CD4-positive, alpha-beta T cell (primary cell): ENCODE data around the gene SLC4A7. TPM values are rescaled to one million over a fixed set of nuclear protein-coding genes. Genes with fewer than 3 reads are reported as not detected.

Experiments
- ATAC-seq: fragments of 200-7000 bp; cut with Tn5 transposase; one replicate; pipeline ENCODE4 v1.10.0; 2022; ENCODE audit warnings: mild to moderate bottlenecking; ENCODE audit not compliant: poor library complexity
- CTCF ChIA-PET: fragments of 350-600 bp; sonication (Branson Sonifier 250); formaldehyde crosslinking; loops from one replicate; lab custom pipeline; 2021; ENCODE audit warnings: antibody characterized with exemption, inconsistent platforms; lab: Charles Lee
- POLR2A ChIA-PET: fragments of 350-600 bp; sonication (Branson Sonifier 250); formaldehyde crosslinking; loops from one replicate; lab custom pipeline; 2021; ENCODE audit warnings: antibody characterized with exemption, inconsistent platforms; lab: Charles Lee
- DNase-seq, 14 experiments: peaks; one replicate each; pipeline ENCODE4 v3.0.0-alpha.2; 2013 to 2020; ENCODE audit warnings: mixed read lengths in 2 of 14
- H3K27ac ChIP-seq, 2 donors: one replicate each; pipeline versions ENCODE4 v1.5.1 to v1.7.0; 2013; ENCODE audit warnings: low read length in 2 of 2, low read depth in 1 of 2, mild to moderate bottlenecking in 1 of 2
- H3K27me3 ChIP-seq, 2 experiments: 1 replicate in 1 of 2; 2 replicates in 1 of 2; pipeline versions ENCODE4 v1.6.1 to v1.7.0; 2013; ENCODE audit warnings: low read length in 2 of 2, control low read depth in 1 of 2, mild to moderate bottlenecking in 1 of 2, moderate library complexity in 1 of 2; ENCODE audit not compliant: insufficient read depth in 2 of 2, control insufficient read depth in 1 of 2
- H3K36me3 ChIP-seq: one replicate; pipeline ENCODE4 v1.6.1; 2013; ENCODE audit warnings: low read length, control low read depth; ENCODE audit not compliant: insufficient read depth
- H3K4me1 ChIP-seq: one replicate; pipeline ENCODE4 v1.6.1; 2013; ENCODE audit warnings: low read length, control low read depth; ENCODE audit not compliant: insufficient read depth
- H3K4me3 ChIP-seq: one replicate; pipeline ENCODE4 v1.5.1; 2013; ENCODE audit warnings: mild to moderate bottlenecking, low read length, moderate library complexity
- H3K9me3 ChIP-seq, 2 experiments: 1 replicate in 1 of 2; 2 replicates in 1 of 2; pipeline versions ENCODE4 v1.6.1 to v1.7.0; 2013; ENCODE audit warnings: low read length in 2 of 2, mild to moderate bottlenecking in 2 of 2, control low read depth in 1 of 2, moderate library complexity in 1 of 2; ENCODE audit not compliant: control insufficient read depth in 1 of 2, insufficient read depth in 1 of 2
- H3K27ac Mint-ChIP-seq: one replicate; pipeline ENCODE4 v1.8.0; 2020; ENCODE audit warnings: mixed read lengths
- H3K27me3 Mint-ChIP-seq: one replicate; pipeline ENCODE4 v1.8.0; 2021; ENCODE audit warnings: mixed read lengths
- H3K36me3 Mint-ChIP-seq: one replicate; pipeline ENCODE4 v1.8.0; 2021; ENCODE audit warnings: low read depth, mixed read lengths
- H3K4me1 Mint-ChIP-seq: one replicate; pipeline ENCODE4 v1.8.0; 2021; ENCODE audit warnings: low read depth, mixed read lengths
- H3K4me3 Mint-ChIP-seq: one replicate; pipeline ENCODE4 v1.8.0; 2020; ENCODE audit warnings: mild to moderate bottlenecking, mixed read lengths
- H3K9me3 Mint-ChIP-seq: one replicate; pipeline ENCODE4 v1.8.0; 2020; ENCODE audit warnings: mixed read lengths
- intact Hi-C, 2 experiments: fragments of 100-400 bp; cut with DNase I in 1 of 2; cut with micrococcal nuclease in 1 of 2; formaldehyde crosslinking; loops; one replicate each; pipeline versions ENCODE4 v1.15.1 to v1.9.0; 2023 to 2025; cut with DNase I, micrococcal nuclease
- total RNA-seq, 174 experiments: library from RNA in 2 of 174; stranded (reverse) in 2 of 174; gene quantifications; one replicate each; pipeline ENCODE4 v1.2.3 and lab custom pipeline; 2021 to 2026
- TF ChIP-seq, protein P1 (sequence below): fragments of 200-600 bp; IDR thresholded peaks from one replicate; pipeline ENCODE4 v1.8.0; 2022; ENCODE audit warnings: antibody characterized with exemption, mild to moderate bottlenecking

The SLC4A7 gene
- total RNA-seq, 2 experiments from 2014 or later, result 37.0 to 38.3 TPM

GRCh38 chr3:27504749-27505148, 20.6 kb upstream of the SLC4A7 start:
- H3K4me1 ChIP-seq, result no peaks in the 10 kb centered on the region
- no peaks in the 10 kb centered on the region for H3K9me3 ChIP-seq
- H3K4me1 Mint-ChIP-seq, result no peaks in the 10 kb centered on the region
- H3K27ac ChIP-seq, result no peak overlapping the region
- H3K4me3 ChIP-seq, result no peak overlapping the region
- CTCF ChIA-PET, result no interaction called here
- H3K27me3 Mint-ChIP-seq, result no peaks in the 10 kb centered on the region
- TF ChIP-seq, protein P1, sequence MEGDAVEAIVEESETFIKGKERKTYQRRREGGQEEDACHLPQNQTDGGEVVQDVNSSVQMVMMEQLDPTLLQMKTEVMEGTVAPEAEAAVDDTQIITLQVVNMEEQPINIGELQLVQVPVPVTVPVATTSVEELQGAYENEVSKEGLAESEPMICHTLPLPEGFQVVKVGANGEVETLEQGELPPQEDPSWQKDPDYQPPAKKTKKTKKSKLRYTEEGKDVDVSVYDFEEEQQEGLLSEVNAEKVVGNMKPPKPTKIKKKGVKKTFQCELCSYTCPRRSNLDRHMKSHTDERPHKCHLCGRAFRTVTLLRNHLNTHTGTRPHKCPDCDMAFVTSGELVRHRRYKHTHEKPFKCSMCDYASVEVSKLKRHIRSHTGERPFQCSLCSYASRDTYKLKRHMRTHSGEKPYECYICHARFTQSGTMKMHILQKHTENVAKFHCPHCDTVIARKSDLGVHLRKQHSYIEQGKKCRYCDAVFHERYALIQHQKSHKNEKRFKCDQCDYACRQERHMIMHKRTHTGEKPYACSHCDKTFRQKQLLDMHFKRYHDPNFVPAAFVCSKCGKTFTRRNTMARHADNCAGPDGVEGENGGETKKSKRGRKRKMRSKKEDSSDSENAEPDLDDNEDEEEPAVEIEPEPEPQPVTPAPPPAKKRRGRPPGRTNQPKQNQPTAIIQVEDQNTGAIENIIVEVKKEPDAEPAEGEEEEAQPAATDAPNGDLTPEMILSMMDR, result no peak
- POLR2A ChIA-PET, result no interaction called here
- no peaks in the 10 kb centered on the region for H3K36me3 Mint-ChIP-seq
- H3K4me3 Mint-ChIP-seq, result no peak overlapping the region
- H3K36me3 ChIP-seq, result no peaks in the 10 kb centered on the region
- intact Hi-C loops, result no loop called here
- DNase-seq (no peak), ATAC-seq (no peak)
- H3K27ac Mint-ChIP-seq, result no peak overlapping the region
- no peaks in the 10 kb centered on the region for H3K27me3 ChIP-seq
- H3K9me3 Mint-ChIP-seq, result no peaks in the 10 kb centered on the region

GRCh38 chr3:27503526-27503925, 19.3 kb upstream of the SLC4A7 start:
- Histone ChIP-seq H3K9me3 (no peaks in the 10 kb centered on the region), H3K36me3 (no peaks in the 10 kb centered on the region), H3K27ac (no peak overlapping the region), H3K4me1 (no peaks in the 10 kb centered on the region), H3K27me3 (no peaks in the 10 kb centered on the region), H3K4me3 (no peak overlapping the region)
- no peak overlapping the region for H3K4me3 Mint-ChIP-seq
- H3K4me1 Mint-ChIP-seq, result no peaks in the 10 kb centered on the region
- ChIA-PET CTCF (no interaction called here), POLR2A (no interaction called here)
- no peaks in the 10 kb centered on the region for H3K27me3 Mint-ChIP-seq
- TF ChIP-seq, protein P1, result no peak
- ATAC-seq (no peak), DNase-seq (no peak)
- no peak overlapping the region for H3K27ac Mint-ChIP-seq
- H3K9me3 Mint-ChIP-seq, result no peaks in the 10 kb centered on the region
- intact Hi-C loops, result no loop called here
- no peaks in the 10 kb centered on the region for H3K36me3 Mint-ChIP-seq

- Mint-ChIP-seq H3K4me1 (peaks cover 2% of the 10 kb centered on the region), H3K27me3 (no peaks in the 10 kb centered on the region), H3K27ac (no peak overlapping the region), H3K36me3 (no peaks in the 10 kb centered on the region), H3K9me3 (no peaks in the 10 kb centered on the region), H3K4me3 (no peak overlapping the region)
- TF ChIP-seq, protein P1, result no peak
- no peaks in the 10 kb centered on the region for H3K36me3 ChIP-seq
- DNase-seq (no peak), ATAC-seq (no peak)
- H3K27ac ChIP-seq, result no peak overlapping the region
- no peak overlapping the region for H3K4me3 ChIP-seq
- H3K9me3 ChIP-seq, result no peaks in the 10 kb centered on the region
- H3K27me3 ChIP-seq, result no peaks in the 10 kb centered on the region
- POLR2A ChIA-PET, result no interaction called here
- intact Hi-C loops, result no loop called here
- no peaks in the 10 kb centered on the region for H3K4me1 ChIP-seq
- CTCF ChIA-PET, result no interaction called here
Observed at GRCh38 chr3:27501759-27502158, 17.6 kb upstream of the SLC4A7 start.
